Panc1 (cell line): ENCODE data around the gene SMURF2. TPM values are rescaled to one million over a fixed set of nuclear protein-coding genes. Genes with fewer than 3 reads are reported as not detected.
A peak's percentile ranks its signal among the peaks of the same experiment; 100 is the strongest.

Experiments
- ATAC-seq: fragments of 200-7000 bp; cut with Tn5 transposase; 2 replicates; pipeline ENCODE4 v1.9.1; 2020; ENCODE audit warnings: mild to moderate bottlenecking, moderate library complexity
- BruUV-seq: library from RNA; stranded (reverse); fragments of 400-500 nt; replicated peaks from 2 replicates; lab custom pipeline; 2021; lab: Mats Ljungman, UMichigan
- CTCF ChIA-PET: fragments of 300-600 bp; sonication (Branson Sonifier 250); formaldehyde crosslinking; loops from one replicate; lab custom pipeline; 2022; ENCODE audit warnings: antibody characterized with exemption; lab: Charles Lee
- POLR2A ChIA-PET: fragments of 300-600 bp; sonication (Branson Sonifier 250); formaldehyde crosslinking; loops from one replicate; lab custom pipeline; 2022; ENCODE audit warnings: antibody characterized with exemption; lab: Charles Lee
- DNase-seq: peaks from one replicate; pipeline ENCODE4 v3.0.0-alpha.2; 2010; ENCODE audit warnings: low read depth, low spot score
- H3K27ac ChIP-seq: 2 replicates; pipeline ENCODE4 v1.5.1; 2011; ENCODE audit warnings: mild to moderate bottlenecking, low read length, inconsistent platforms
- H3K27me3 ChIP-seq: fragments of 200-500 bp; sonication (Bioruptor generic); 2 replicates; pipeline ENCODE4 v1.6.0; 2014; ENCODE audit warnings: low read length, inconsistent platforms; ENCODE audit not compliant: control insufficient read depth, insufficient read depth
- H3K36me3 ChIP-seq: fragments of 200-500 bp; sonication (Bioruptor generic); 2 replicates; pipeline ENCODE4 v1.5.1; 2014; ENCODE audit warnings: inconsistent platforms, mild to moderate bottlenecking, low read length, moderate library complexity; ENCODE audit not compliant: control insufficient read depth, insufficient read depth
- H3K4me1 ChIP-seq: 2 replicates; pipeline ENCODE4 v1.5.1; 2011; ENCODE audit warnings: inconsistent platforms, mild to moderate bottlenecking, low read length, moderate library complexity; ENCODE audit not compliant: control insufficient read depth, insufficient read depth
- H3K4me3 ChIP-seq, 2 experiments: 2 replicates each; pipeline ENCODE4 v1.5.1; 2011 to 2012; ENCODE audit warnings: low read depth in 2 of 2, low read length in 2 of 2, mild to moderate bottlenecking in 2 of 2, inconsistent platforms in 1 of 2, moderate library complexity in 1 of 2
- H3K9me3 ChIP-seq: fragments of 200-500 bp; sonication (Bioruptor generic); 2 replicates; pipeline ENCODE4 v1.5.1; 2014; ENCODE audit warnings: low read depth, mild to moderate bottlenecking, inconsistent platforms, low read length, moderate library complexity; ENCODE audit not compliant: control insufficient read depth, insufficient read depth
- POLR2AphosphoS5 ChIP-seq: IDR thresholded peaks from 2 replicates; pipeline ENCODE4 v1.6.1; 2012; ENCODE audit warnings: mild to moderate bottlenecking, low read depth, low read length, moderate library complexity
- REST ChIP-seq, 2 experiments: IDR thresholded peaks; 2 replicates each; pipeline ENCODE4 v1.6.1; 2011 to 2012; ENCODE audit warnings: low read depth in 2 of 2, control low read depth in 1 of 2, low read length in 1 of 2, mild to moderate bottlenecking in 1 of 2, moderate library complexity in 1 of 2; ENCODE audit not compliant: insufficient read depth in 1 of 2
- SIN3A ChIP-seq: IDR thresholded peaks from 2 replicates; pipeline ENCODE4 v1.6.1; 2012; ENCODE audit warnings: low read depth, mild to moderate bottlenecking, low read length, moderate library complexity, borderline replicate concordance; ENCODE audit not compliant: insufficient read depth
- TCF7L2 ChIP-seq: IDR thresholded peaks from 2 replicates; pipeline ENCODE4 v1.6.1; 2011; ENCODE audit warnings: mild to moderate bottlenecking, low read depth, low read length, inconsistent platforms
- in situ Hi-C: cut with HindIII; loops from 2 replicates; pipeline ENCODE4 v1.10.0; 2016; ENCODE audit warnings: low sequenced_read_pairs, low pct_unique_long_range_greater_than_20kb
- intact Hi-C: fragments of 100-400 bp; cut with micrococcal nuclease; formaldehyde crosslinking; loops from one replicate; pipeline ENCODE4 v1.10.0; 2022; ENCODE audit not compliant: unreplicated experiment
- total RNA-seq: library from RNA; stranded (reverse); gene quantifications from one replicate; pipeline ENCODE4 v1.2.1, GENCODE V29; 2021; ENCODE audit not compliant: unreplicated experiment
- TF ChIP-seq, protein P1 (sequence below): fragments of 450-650 bp; IDR thresholded peaks from 2 replicates; pipeline ENCODE4 v1.5.1; 2017; ENCODE audit warnings: mild to moderate bottlenecking

Gene SMURF2
- total RNA-seq, 1 experiment from 2014 or later, result 21.3 TPM

DNA sequence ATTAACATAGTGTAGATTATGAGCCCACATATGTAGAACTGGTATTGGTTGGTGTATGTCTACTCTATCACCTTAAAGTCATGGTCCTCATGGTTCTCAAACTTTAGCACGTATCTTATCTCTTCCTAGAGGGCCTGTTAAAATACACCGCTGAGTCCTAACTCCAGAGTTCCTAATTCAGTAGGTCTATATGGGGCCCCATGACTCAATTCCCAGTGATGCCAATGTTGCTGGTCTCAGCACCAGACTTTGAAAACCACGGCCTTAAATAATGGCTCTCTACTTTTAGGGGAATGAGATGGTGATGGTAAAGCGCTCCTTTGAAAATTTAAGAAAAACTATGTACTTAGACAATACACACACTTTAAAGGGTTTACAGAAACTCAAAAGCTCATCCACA, 36.6 kb downstream of the SMURF2 start:
- ChIA-PET CTCF (no interaction called here), POLR2A (no interaction called here)
- intact Hi-C loops, result no loop called here
- in situ Hi-C loops, result no loop called here
- Histone ChIP-seq H3K36me3 (no peaks in the 10 kb centered on the region), H3K27ac (no peak overlapping the region), H3K4me3 (no peak overlapping the region), H3K27me3 (no peaks in the 10 kb centered on the region), H3K9me3 (no peaks in the 10 kb centered on the region), H3K4me1 (peaks cover 4% of the 10 kb centered on the region; the same call in 1 of the 2 replicates)
- ATAC-seq (no peak), DNase-seq (no peak)
- TF ChIP-seq TCF7L2 (no peak), POLR2AphosphoS5 (no peak), SIN3A (no peak), REST (IDR thresholded peaks at IDR 0.05; ENCODE audit: insufficient read depth in 1 of 2, low read depth in 2 of 2, low read length in 1 of 2) (no peak)
- TF ChIP-seq, protein P1, sequence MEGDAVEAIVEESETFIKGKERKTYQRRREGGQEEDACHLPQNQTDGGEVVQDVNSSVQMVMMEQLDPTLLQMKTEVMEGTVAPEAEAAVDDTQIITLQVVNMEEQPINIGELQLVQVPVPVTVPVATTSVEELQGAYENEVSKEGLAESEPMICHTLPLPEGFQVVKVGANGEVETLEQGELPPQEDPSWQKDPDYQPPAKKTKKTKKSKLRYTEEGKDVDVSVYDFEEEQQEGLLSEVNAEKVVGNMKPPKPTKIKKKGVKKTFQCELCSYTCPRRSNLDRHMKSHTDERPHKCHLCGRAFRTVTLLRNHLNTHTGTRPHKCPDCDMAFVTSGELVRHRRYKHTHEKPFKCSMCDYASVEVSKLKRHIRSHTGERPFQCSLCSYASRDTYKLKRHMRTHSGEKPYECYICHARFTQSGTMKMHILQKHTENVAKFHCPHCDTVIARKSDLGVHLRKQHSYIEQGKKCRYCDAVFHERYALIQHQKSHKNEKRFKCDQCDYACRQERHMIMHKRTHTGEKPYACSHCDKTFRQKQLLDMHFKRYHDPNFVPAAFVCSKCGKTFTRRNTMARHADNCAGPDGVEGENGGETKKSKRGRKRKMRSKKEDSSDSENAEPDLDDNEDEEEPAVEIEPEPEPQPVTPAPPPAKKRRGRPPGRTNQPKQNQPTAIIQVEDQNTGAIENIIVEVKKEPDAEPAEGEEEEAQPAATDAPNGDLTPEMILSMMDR, result no peak
- no TSS peak for BruUV-seq

- H3K4me3 ChIP-seq, result no peak overlapping the region
- no peak overlapping the region for H3K27ac ChIP-seq
- no peaks in the 10 kb centered on the region for H3K9me3 ChIP-seq
- H3K36me3 ChIP-seq, result no peaks in the 10 kb centered on the region
- H3K27me3 ChIP-seq, result no peaks in the 10 kb centered on the region
- in situ Hi-C loops (no loop called here), intact Hi-C loops (no loop called here)
- H3K4me1 ChIP-seq, result peaks cover 4% of the 10 kb centered on the region; the same call in 1 of the 2 replicates
- CTCF ChIA-PET, result no interaction called here
- DNase-seq (peak; percentile 55), ATAC-seq (peak; percentile 89)
- POLR2A ChIA-PET, result interaction anchor here (0.6 kb wide), 1 partner anchor 44 kb away, joined by 3 read pairs; no protein-coding TSS in a partner anchor
- BruUV-seq, result no TSS peak
- TF ChIP-seq SIN3A (no peak), TCF7L2 (no peak), POLR2AphosphoS5 (no peak)
- TF ChIP-seq, protein P1, result no peak
These were observed 39.0 kb downstream of the SMURF2 start for GRCh38 chr17:64622931-64623654.
